GM12873 (cell line): ENCODE data around the gene SERPINE1.

Experiments used
- CTCF ChIP-seq: IDR thresholded peaks from 2 replicates; pipeline ENCODE4 v1.5.1; 2012; ENCODE audit warnings: low read depth, mild to moderate bottlenecking, moderate library complexity, low read length, control low read depth; ENCODE audit not compliant: insufficient read depth; ENCODE audit errors: missing control alignments

SERPINE1 gene

GRCh38 chr7:101165075-101165957 is 38.4 kb downstream of the SERPINE1 start, which contains the start of gene VGF:
VGF (minus strand) TSS chr7:101165569; CDS start chr7:101164843, 726 bp downstream.
- TF ChIP-seq CTCF = no peak

GRCh38 chr7:101165958-101166647 is 39.2 kb downstream of the SERPINE1 start:
- TF ChIP-seq CTCF = no peak

- no peak for TF ChIP-seq CTCF
These were observed 39.7 kb downstream of the SERPINE1 start for GRCh38 chr7:101166648-101166908.

- TF ChIP-seq CTCF = no peak
These were observed 40.2 kb downstream of the SERPINE1 start for GRCh38 chr7:101166909-101167644.

- no peak for TF ChIP-seq CTCF
These were observed 40.9 kb downstream of the SERPINE1 start for GRCh38 chr7:101167645-101168411.

GRCh38 chr7:101168412-101169049 is 41.6 kb downstream of the SERPINE1 start:
- TF ChIP-seq CTCF = no peak
